ENCODE results near the gene HNRNPA0. TPM values are rescaled to one million over a fixed set of nuclear protein-coding genes. Genes with fewer than 3 reads are reported as not detected.
A peak's percentile ranks its signal among the peaks of the same experiment; 100 is the strongest.

The HNRNPA0 gene
- total RNA-seq, 1 donor from 2014 or later: 13.0 TPM

- DNase-seq (ENCODE audit: low read depth in 2 of 2): peak in 1 of 2 donors; percentile 35
Observed at GRCh38 chr5:137727623-137728022, 26.5 kb downstream of the HNRNPA0 start.

GRCh38 chr5:137724251-137724650, 29.9 kb downstream of the HNRNPA0 start:
- DNase-seq (ENCODE audit: low read depth in 2 of 2): no peak

GRCh38 chr5:137718611-137719010, 35.6 kb downstream of the HNRNPA0 start:
- DNase-seq (ENCODE audit: low read depth in 2 of 2): no peak

GRCh38 chr5:137716337-137716736, 37.8 kb downstream of the HNRNPA0 start:
- DNase-seq (ENCODE audit: low read depth in 2 of 2): no peak

GRCh38 chr5:137715456-137715855, 38.7 kb downstream of the HNRNPA0 start:
- no peak for DNase-seq (ENCODE audit: low read depth in 2 of 2)

GRCh38 chr5:137714946-137715345, 39.2 kb downstream of the HNRNPA0 start:
- DNase-seq (ENCODE audit: low read depth in 2 of 2): peak in 1 of 2 donors; percentile 66

- no peak for DNase-seq (ENCODE audit: low read depth in 2 of 2)
Observed at GRCh38 chr5:137714494-137714893, 39.7 kb downstream of the HNRNPA0 start.

GRCh38 chr5:137712139-137712667, 42.0 kb downstream of the HNRNPA0 start:
- DNase-seq (ENCODE audit: low read depth in 2 of 2): no peak

GRCh38 chr5:137710086-137710485, 44.1 kb downstream of the HNRNPA0 start:
- no peak for DNase-seq (ENCODE audit: low read depth in 2 of 2)

- DNase-seq (ENCODE audit: low read depth in 2 of 2): peak in 1 of 2 donors; percentile 21
Observed at GRCh38 chr5:137708796-137709559, 45.2 kb downstream of the HNRNPA0 start.

GRCh38 chr5:137708062-137708461, 46.1 kb downstream of the HNRNPA0 start:
- DNase-seq (ENCODE audit: low read depth in 2 of 2): no peak

- DNase-seq (ENCODE audit: low read depth in 2 of 2): peak in 1 of 2 donors; percentile 75
Observed at GRCh38 chr5:137706841-137707240, 47.3 kb downstream of the HNRNPA0 start.

- no peak for DNase-seq (ENCODE audit: low read depth in 2 of 2)
Observed at GRCh38 chr5:137705106-137705505, 49.1 kb downstream of the HNRNPA0 start.

GRCh38 chr5:137703565-137703964, 50.6 kb downstream of the HNRNPA0 start:
- no peak for DNase-seq (ENCODE audit: low read depth in 2 of 2)

GRCh38 chr5:137700282-137700680, 53.9 kb downstream of the HNRNPA0 start:
- DNase-seq (ENCODE audit: low read depth in 2 of 2): peak in 1 of 2 donors; percentile 10

- DNase-seq (ENCODE audit: low read depth in 2 of 2): peak in 1 of 2 donors; percentile 48
Observed at GRCh38 chr5:137699336-137700281, 54.6 kb downstream of the HNRNPA0 start.

GRCh38 chr5:137696481-137696880, 57.7 kb downstream of the HNRNPA0 start:
- DNase-seq (ENCODE audit: low read depth in 2 of 2): peak in 1 of 2 donors; percentile 85

- peak; percentile 86 to 96 for DNase-seq (ENCODE audit: low read depth in 2 of 2)
Observed at GRCh38 chr5:137695651-137696428, 58.3 kb downstream of the HNRNPA0 start.

All from dermis microvascular lymphatic vessel endothelial cell (primary cell).